Posterior vena cava (tissue), 2 donors: ENCODE measurements around the gene SLC30A3. TPM values are rescaled to one million over a fixed set of nuclear protein-coding genes. Genes with fewer than 3 reads are reported as not detected.
"Not testable (repeated sequence)": the region's sequence is repeated elsewhere in the genome, so short reads cannot be mapped to it uniquely, and the experiment has no call there.

Source experiments
- DNase-seq: peaks from one replicate; pipeline ENCODE4 v3.0.0-alpha.2; 2020; ENCODE audit warnings: low spot score
- intact Hi-C, 2 donors: fragments of 100-400 bp; cut with DNase I; formaldehyde crosslinking; loops; one replicate each; pipeline versions ENCODE4 v1.14.1 to v1.14.2; 2022 to 2023
- total RNA-seq, 2 donors: library from RNA; stranded (reverse); fragmentation: NEBNext Ultra II Directional; extraction: Animal tissue kit (Norgen Biotek cat#: 25700); gene quantifications; one replicate each; pipeline ENCODE4 v1.2.1, GENCODE V29; 2021
- donor health status: DM: yes; HTN: yes; CAD: no.
- donor health status: DM: yes; HTN: yes; CAD: no.

Gene SLC30A3
- total RNA-seq, 2 donors from 2014 or later = 0.24 to 1.4 TPM

GRCh38 chr2:27291865-27292264 lies 29.0 kb upstream of the SLC30A3 start:
- intact Hi-C loops = no loop called here
- DNase-seq = peak; percentile 4

DNA sequence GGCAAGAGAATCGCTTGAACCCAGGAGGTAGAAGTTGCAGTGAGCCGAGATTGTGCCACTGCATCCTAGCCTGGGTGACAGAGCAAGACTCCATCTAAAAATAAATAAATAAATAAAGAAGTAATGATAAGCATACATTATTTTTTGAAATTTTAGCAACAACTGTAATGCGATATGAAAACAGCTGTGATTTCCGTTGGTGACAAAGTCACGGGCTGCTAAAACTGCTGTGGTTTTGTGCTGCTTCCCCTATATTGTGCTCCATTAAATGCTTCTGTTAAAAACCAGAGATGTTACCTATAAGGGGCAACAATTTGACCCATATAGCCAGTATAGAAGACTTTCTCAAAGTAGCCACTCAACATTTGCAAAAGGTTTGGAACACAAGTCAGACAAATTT lies 27.7 kb upstream of the SLC30A3 start:
- intact Hi-C loops = no loop called here
- DNase-seq = peak; percentile 22

DNA sequence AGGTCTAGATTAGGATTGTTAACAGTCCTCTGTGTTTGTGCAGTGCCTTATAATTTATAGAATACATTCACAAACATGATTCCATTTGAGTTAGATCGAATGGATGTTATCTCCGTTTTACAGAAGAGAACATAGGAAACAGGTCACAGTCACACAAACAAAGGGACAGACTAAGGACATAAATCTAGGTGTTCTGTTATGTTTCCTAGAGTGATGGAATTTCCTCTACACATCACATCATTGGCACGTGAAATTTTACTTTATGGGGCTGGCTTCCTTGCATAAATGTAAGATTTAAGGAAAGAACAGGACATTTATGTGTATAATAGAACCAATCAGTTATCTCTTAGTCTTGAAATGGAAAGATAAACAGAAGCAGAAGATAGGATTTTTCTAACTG lies 25.8 kb upstream of the SLC30A3 start:
- no peak for DNase-seq
- intact Hi-C loops = loop anchor here in 1 of 2 donors (10.0 kb wide), 1 partner anchor 324 kb away; no protein-coding TSS in a partner anchor

DNA sequence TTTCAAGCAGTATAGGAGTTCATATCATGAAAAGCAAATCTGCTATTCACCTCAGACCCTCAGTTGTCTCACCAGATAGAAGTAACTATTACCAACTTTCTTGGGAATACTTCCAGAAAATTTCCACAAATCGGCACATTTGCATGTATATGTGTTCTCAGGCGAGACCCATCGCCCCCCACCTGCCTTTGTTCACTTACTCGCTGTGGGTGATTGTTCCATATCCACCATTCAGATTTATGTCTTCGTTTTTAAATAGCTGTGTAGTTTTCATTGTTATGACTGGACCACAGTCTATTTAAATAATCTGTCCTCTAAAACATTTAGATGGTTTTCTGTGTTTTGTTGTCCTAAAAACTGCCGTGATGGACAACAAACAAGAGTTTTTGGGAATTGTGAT lies 22.6 kb upstream of the SLC30A3 start:
- intact Hi-C loops = loop anchor here in 1 of 2 donors (10.0 kb wide), 1 partner anchor 321 kb away; no protein-coding TSS in a partner anchor
- peak; percentile 40 for DNase-seq

DNA sequence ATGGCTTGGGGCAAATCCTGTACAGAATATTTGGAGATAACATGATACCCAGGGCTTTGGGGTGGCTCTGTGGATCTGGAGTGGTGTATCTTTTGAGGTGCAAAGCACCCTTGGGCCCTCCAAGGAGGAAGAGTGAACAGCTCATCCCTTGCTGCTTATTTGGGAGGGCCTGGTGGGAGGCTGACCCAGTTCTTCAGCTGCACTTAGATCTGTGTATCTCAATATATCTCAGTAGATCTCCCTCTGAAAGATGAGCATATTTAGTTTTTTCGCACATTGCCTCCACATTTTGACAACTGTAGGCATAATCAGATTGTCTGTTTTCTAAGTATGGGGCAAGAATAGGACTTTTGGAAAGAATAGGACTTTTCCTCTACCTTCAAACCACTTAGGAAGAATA lies 22.1 kb upstream of the SLC30A3 start:
- intact Hi-C loops = loop anchor here in 1 of 2 donors (10.0 kb wide), 1 partner anchor 320 kb away; no protein-coding TSS in a partner anchor
- peak; percentile 2 for DNase-seq

GRCh38 chr2:27282892-27283291 lies 20.0 kb upstream of the SLC30A3 start:
- DNase-seq = peak; percentile 48
- intact Hi-C loops = loop anchor here in 1 of 2 donors (10.0 kb wide), 1 partner anchor 318 kb away; no protein-coding TSS in a partner anchor

DNA sequence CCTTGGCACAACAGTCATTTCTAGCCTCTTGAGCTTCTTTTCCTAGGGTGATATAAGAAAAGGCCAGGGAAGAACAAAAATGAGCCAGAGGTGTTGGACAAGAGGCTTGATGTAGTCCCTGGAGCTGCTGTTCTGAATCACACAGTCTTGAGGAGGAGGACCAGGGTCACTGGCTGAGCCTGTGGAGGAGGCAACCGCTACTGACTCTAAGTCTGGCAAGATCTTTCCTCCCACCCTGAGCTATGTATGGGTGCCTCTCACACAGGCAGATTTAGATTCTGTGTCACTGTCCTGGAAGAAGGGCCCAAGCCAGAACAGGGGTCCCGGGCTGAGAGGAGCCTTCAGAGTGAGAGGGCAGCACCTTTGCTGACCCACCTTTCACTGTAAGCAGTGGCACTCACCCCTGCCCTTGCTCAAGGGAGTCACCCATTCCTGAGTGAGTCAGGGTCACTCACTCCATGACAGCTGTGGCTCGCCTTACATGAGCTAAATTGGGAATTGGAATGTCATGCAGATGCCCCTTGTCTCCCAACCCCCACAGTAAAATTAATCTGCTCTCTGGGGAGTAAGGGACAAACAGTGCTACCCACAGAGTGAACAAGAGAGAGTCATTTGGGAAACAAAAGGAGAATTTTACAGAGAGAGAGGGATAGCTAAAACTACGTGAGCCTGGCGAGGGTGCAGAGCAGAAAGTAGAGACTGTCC lies 19.2 kb upstream of the SLC30A3 start, which contains the start of gene TRIM54:
Gene TRIM54, plus strand, starts transcription at position 575 of the 705 bp plus-strand sequence. CDS start 303 bp downstream, outside the sequence.
- intact Hi-C loops = loop anchor here in 1 of 2 donors (10.0 kb wide), 1 partner anchor 317 kb away; no protein-coding TSS in a partner anchor
- DNase-seq = peak; percentile 72

GRCh38 chr2:27281442-27281841 lies 18.6 kb upstream of the SLC30A3 start:
- intact Hi-C loops = loop anchor here in 1 of 2 donors (10.0 kb wide), 1 partner anchor 317 kb away; no protein-coding TSS in a partner anchor
- DNase-seq = peak; percentile 42

DNA sequence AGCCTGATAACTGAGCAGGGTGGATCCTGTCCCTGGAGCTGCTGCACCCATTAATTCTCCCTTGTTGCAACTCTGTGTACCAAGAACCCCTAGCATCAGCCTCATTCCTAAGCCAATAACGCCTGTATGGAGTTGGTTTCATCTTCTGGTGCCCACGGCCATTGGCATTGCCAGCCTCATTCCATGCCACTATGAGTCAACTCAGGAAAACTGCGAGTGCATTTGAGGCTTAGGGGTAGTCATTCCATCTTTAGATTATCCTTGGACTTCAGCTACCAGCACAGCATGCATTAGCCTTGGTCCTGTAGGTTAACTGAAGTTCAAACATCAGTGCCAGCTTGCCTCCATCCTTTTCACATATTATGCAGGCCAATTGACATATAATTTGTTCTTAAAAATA lies 18.0 kb upstream of the SLC30A3 start:
- intact Hi-C loops = loop anchor here (1.0 to 10.0 kb wide), 2 partner anchors 184 to 316 kb away; no protein-coding TSS in a partner anchor

GRCh38 chr2:27278010-27278409 lies 15.2 kb upstream of the SLC30A3 start:
- no peak for DNase-seq
- intact Hi-C loops = loop anchor here in 1 of 2 donors (5.0 kb wide), 1 partner anchor 176 kb away; no protein-coding TSS in a partner anchor

More for the DNA sequence above, 18.0 kb upstream of the SLC30A3 start:
- DNase-seq = no peak

DNA sequence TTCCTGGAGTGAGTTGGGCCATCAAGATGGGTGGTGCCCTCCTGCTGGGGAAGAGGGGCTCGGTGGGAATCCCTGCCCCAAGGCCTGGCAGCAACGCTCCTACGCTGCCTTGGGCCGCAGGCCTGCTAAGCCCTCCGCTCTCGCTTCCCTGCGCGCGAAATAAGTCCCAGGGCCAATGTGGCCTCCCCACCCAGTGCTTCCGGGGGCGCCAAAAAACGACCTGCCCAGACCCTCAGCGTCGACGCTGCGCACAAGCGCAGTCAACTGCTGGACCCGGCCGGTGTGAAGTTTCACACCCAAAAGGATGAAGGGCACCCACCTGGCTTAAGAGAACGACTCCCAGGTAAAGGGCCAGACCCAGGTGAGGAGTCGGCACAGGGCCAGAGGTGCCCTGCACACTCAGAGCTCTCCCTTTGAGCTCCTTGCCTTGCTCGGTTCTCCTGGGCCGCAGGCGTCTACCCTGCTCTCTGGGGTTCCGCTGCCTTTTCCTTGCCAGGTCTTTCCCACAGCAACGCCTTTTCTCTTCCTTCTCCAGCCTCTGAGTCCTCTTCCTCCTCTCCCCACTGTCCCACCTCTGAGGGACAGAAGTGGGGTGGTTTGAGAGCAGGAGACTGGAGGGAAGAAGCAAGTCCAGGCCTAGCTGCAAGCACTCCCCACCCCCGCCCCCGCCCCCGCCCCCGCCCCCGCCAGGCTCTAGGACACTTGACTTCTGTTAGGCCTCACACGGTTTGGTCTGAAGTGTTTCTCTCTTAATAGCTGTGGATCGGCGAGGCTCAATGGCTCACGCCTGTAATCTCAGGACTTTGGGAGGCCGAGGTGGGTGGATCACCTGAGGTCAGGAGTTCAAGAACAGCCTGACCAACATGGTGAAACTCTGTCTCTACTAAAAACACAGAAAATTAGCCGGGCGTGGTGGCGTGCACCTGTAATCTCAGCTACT lies 12.6 kb upstream of the SLC30A3 start, which contains the start of gene DNAJC5G:
Gene DNAJC5G, plus strand, starts transcription at position 223 of the 940 bp plus-strand sequence. CDS start 1,296 bp downstream, outside the sequence.
- intact Hi-C loops = loop anchor here in 1 of 2 donors (5.0 kb wide), 1 partner anchor 173 kb away; no protein-coding TSS in a partner anchor
- peak; percentile 63 for DNase-seq

DNA sequence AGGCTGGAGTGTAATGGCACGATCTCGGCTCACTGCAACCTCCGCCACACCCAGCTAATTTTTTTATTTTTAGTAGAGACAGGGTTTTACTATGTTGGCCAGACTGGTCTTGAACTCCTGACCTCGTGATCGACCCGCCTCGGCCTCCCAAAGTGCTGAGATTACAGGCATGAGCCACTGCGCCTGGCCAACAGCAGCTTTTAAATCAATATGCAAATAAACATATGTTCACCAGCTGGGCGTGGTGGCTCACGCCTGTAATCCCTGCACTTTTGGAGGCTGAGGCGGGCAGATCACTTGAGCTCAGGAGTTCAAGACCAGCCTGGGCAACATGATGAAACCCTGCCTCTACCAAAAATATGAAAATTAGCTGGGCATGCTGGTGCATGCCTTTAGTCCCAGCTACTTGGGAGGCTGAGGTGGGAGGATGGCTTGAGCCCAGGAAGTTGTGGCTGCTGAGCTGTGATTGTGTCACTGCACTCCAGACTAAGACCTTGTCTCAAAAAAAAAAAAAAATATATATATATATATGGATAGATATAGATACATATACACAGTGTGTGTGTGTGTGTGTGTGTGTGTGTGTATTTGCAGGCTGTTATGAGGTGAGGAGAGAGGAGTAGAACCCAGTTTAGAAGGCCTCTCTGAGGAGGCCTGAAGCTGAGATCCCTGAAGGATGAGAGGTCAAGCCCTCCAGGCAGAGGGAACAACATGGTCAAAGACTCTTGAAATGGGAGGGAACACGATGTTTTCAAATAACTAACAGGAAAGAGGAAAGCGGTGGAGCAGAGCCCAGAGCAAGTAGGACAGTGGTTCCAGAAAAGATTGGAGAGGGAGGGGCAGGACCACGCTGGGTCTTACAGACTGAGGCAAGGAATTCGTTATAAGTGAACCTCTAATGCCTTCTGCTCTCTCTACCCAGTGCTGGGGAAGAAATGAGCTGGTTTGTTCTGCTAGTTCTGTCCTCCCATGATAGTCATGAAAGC lies 10.0 kb upstream of the SLC30A3 start:
- intact Hi-C loops = not testable (repeated sequence)
- DNase-seq = peak; percentile 23

DNA sequence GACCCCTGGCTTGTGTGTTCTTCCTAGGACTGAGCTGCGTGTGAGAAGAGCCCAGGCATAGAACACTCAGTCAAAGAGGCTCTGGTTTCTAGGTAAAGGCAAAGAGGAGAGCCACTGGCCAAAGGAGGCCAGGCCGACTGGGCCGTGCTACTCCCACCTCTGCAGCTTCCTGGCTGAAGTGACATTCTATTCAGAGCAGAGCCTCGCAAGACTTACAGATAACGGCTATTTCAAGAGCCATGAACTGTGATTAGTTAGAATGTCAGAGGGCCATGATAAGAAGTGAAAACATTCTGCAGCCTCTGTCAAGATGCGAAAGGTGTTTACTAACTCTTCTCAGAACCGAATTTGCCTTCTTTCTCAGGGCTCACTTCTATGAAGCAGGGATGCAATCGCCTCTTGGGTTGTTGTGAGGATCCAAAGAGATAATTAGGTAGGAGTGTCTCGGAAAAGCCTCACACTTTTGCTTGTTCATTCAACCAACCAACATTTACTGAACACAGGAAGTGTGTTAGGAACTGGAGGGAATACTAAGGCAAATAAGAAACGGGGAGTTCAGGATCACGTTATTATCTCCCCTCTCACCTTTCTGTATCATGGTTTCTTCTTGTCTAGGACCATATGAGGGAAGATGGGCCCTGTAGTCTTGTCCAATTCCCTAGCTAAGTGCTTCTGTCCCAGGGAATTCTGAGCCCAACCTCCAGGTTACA lies 8.9 kb upstream of the SLC30A3 start:
- intact Hi-C loops = no loop called here
- DNase-seq = peak; percentile 13

- intact Hi-C loops = no loop called here
- DNase-seq = no peak
Observed at GRCh38 chr2:27270670-27271069, 7.8 kb upstream of the SLC30A3 start.

DNA sequence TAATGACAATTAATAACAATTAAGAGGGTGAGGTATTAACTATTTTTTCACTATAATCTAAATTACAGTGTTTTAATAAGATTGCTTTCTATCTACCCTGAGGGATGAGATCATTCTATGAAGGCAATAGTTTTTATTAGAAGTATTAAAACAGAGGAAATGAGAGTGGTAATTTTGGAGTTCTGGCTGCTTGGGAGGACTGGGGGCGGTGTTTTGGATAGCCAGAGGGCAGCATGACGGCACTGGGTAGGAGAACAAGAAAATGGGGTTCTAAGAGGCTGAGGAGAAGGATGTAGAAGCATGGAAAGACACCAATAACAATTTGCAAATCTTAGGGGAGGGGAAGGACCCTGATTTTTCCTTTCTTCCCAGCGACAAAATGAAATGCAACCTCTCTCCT lies 7.3 kb upstream of the SLC30A3 start:
- intact Hi-C loops = no loop called here
- no peak for DNase-seq

DNA sequence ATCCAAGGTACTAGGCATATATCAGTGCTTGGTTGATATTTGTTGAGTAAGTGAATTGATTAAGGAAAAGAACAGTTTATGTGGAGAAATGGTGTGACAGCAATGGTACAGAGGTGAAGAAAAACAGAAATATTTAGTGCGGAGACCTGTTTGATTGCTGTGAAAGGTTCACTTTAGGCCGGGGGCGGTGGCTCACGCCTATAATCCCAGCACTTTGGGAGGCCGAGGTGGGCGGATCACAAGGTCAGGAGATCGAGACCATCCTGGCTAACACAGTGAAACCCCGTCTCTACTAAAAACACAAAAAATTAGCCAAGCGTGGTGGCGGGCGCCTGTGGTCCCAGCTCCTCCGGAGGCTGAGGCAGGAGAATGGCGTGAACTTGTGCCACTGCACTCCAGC lies 5.4 kb upstream of the SLC30A3 start:
- intact Hi-C loops = not testable (repeated sequence)
- peak; percentile 4 for DNase-seq

GRCh38 chr2:27265536-27265870 lies 2.7 kb upstream of the SLC30A3 start:
- DNase-seq = no peak
- intact Hi-C loops = no loop called here
